ENCODE data around the gene PCLO.

Gene PCLO

DNA sequence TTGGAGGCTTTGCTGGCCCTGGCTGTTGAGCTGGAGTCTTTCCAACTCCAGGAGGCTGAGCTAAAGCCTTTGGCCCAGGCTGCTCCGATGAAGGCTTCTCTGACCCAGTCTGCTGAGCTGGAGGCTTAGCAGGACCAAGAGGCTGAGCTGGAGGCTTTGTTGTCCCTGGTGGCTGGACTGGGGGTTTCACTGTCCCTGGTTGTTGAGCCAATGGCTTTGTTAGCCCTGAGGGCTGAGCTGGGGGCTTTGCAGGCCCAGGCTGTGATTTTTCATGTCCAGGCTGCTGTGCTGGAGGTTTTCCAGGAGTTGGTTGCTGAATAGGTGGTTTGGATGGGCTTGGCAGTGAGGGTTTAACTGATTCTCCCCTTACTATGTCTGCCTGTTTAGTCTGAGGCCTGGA lies 7.3 kb downstream of the PCLO start:
- no peak for ATAC-seq (replicated peaks)
- DNase-seq = no peak
- Mint-ChIP-seq H3K9me3 (peaks cover 3 to 6% of the 10 kb centered on the region in 2 donors), H3K27ac (no peak overlapping the region), H3K36me3 (no peaks in the 10 kb centered on the region), H3K4me3 (no peak overlapping the region), H3K4me1 (no peaks in the 10 kb centered on the region), H3K27me3 (peaks cover 0 to 3% of the 10 kb centered on the region in 2 donors)

GRCh38 chr7:83153419-83153818 lies 9.3 kb downstream of the PCLO start:
- H3K4me1 Mint-ChIP-seq = no peaks in the 10 kb centered on the region
- no peaks in the 10 kb centered on the region for H3K36me3 Mint-ChIP-seq
- H3K27ac Mint-ChIP-seq = no peak overlapping the region
- H3K9me3 Mint-ChIP-seq = peaks cover 3 to 6% of the 10 kb centered on the region in 2 donors
- DNase-seq = no peak
- no peaks in the 10 kb centered on the region for H3K27me3 Mint-ChIP-seq
- ATAC-seq (replicated peaks) = no peak
- H3K4me3 Mint-ChIP-seq = no peak overlapping the region

GRCh38 chr7:83150310-83150709 lies 12.4 kb downstream of the PCLO start:
- peaks cover 3 to 4% of the 10 kb centered on the region in 2 donors for H3K9me3 Mint-ChIP-seq
- no peaks in the 10 kb centered on the region for H3K27me3 Mint-ChIP-seq
- H3K36me3 Mint-ChIP-seq = no peaks in the 10 kb centered on the region
- no peak overlapping the region for H3K4me3 Mint-ChIP-seq
- DNase-seq (no peak), ATAC-seq (replicated peaks) (no peak)
- no peak overlapping the region for H3K27ac Mint-ChIP-seq
- H3K4me1 Mint-ChIP-seq = no peaks in the 10 kb centered on the region

DNA sequence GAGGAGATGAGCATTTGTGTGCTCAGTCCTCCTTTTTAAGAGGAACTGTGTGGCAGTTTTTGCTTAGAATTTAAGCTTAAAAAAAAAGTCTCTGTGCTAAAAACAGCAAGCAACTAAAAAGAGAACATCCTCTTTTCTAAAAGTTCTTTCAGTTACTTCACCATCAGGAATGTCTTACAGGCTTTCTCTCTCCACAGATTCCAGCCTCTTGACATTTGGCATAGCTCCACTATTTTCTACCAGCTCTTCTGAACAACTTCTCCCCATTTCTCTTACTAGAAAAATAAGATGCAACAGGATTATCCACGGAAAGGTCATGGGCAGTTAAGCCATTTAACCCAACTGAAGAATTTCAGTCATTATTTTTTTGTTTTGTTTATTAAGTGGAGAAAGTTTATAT lies 13.2 kb downstream of the PCLO start:
- no peaks in the 10 kb centered on the region for H3K9me3 Mint-ChIP-seq
- DNase-seq (no peak), ATAC-seq (replicated peaks) (no peak)
- H3K4me1 Mint-ChIP-seq = no peaks in the 10 kb centered on the region
- no peak overlapping the region for H3K27ac Mint-ChIP-seq
- no peaks in the 10 kb centered on the region for H3K36me3 Mint-ChIP-seq
- no peak overlapping the region for H3K4me3 Mint-ChIP-seq
- H3K27me3 Mint-ChIP-seq = no peaks in the 10 kb centered on the region

- DNase-seq = no peak
- Mint-ChIP-seq H3K36me3 (no peaks in the 10 kb centered on the region), H3K9me3 (no peaks in the 10 kb centered on the region), H3K27me3 (no peaks in the 10 kb centered on the region), H3K4me3 (no peak overlapping the region), H3K27ac (no peak overlapping the region), H3K4me1 (no peaks in the 10 kb centered on the region)
- no peak for ATAC-seq (replicated peaks)
Measured at GRCh38 chr7:83148776-83149175, 13.9 kb downstream of the PCLO start.

GRCh38 chr7:83143107-83143506 lies 19.6 kb downstream of the PCLO start:
- H3K36me3 Mint-ChIP-seq = no peaks in the 10 kb centered on the region
- H3K9me3 Mint-ChIP-seq = no peaks in the 10 kb centered on the region
- ATAC-seq (replicated peaks) = no peak
- no peak overlapping the region for H3K4me3 Mint-ChIP-seq
- H3K27me3 Mint-ChIP-seq = no peaks in the 10 kb centered on the region
- H3K4me1 Mint-ChIP-seq = no peaks in the 10 kb centered on the region
- no peak overlapping the region for H3K27ac Mint-ChIP-seq
- no peak for DNase-seq

GRCh38 chr7:83142365-83142764 lies 20.3 kb downstream of the PCLO start:
- no peaks in the 10 kb centered on the region for H3K27me3 Mint-ChIP-seq
- H3K9me3 Mint-ChIP-seq = no peaks in the 10 kb centered on the region
- no peaks in the 10 kb centered on the region for H3K36me3 Mint-ChIP-seq
- H3K27ac Mint-ChIP-seq = no peak overlapping the region
- ATAC-seq (replicated peaks) (no peak), DNase-seq (no peak)
- no peak overlapping the region for H3K4me3 Mint-ChIP-seq
- no peaks in the 10 kb centered on the region for H3K4me1 Mint-ChIP-seq

GRCh38 chr7:83141927-83142326 lies 20.8 kb downstream of the PCLO start:
- H3K36me3 Mint-ChIP-seq = no peaks in the 10 kb centered on the region
- H3K9me3 Mint-ChIP-seq = no peaks in the 10 kb centered on the region
- DNase-seq (no peak), ATAC-seq (replicated peaks) (no peak)
- H3K4me1 Mint-ChIP-seq = no peaks in the 10 kb centered on the region
- no peak overlapping the region for H3K27ac Mint-ChIP-seq
- H3K27me3 Mint-ChIP-seq = no peaks in the 10 kb centered on the region
- H3K4me3 Mint-ChIP-seq = no peak overlapping the region

DNA sequence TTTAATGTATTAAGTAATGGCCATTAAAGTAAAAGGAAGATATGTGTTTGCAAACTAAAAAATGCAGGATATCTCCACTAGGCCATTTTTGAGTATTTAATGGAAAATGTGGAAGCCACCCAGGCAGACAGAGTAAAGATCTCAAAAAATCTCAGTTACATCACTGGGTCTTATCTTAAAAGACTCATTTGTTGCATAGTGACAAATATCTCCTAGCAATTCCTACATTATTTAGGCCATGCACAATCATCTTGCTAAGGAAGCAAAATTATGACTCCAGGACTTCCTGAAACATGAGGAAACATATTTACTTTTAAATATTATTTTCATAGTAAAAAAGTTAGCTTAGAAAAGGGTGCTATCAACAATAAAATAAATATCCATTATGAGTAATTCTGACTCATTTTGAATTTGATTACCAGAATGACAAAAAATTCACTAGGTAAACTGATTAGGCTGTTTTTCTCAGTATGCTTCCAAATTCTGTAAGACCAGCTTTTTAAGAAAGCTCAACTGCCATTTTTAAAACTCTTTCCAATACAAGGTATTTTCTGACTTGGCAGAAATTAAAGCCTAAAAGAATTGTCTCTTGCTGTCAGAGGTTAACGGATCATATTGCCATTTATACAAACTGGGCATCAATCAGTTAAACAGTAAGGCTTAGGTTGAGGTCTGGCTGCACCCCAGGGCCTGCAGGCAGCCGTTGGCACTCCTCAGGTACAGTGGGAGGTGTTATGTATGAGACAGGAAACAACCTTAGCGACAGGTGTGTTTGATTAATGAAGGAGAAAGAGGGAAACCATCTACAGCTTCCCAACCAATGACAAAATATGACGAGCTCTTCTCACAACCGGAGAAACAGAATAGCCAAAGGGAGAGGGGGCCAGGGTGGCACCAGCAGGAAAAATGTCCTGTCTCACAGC lies 31.8 kb downstream of the PCLO start:
- DNase-seq (no peak), ATAC-seq (replicated peaks) (no peak)
- Mint-ChIP-seq H3K9me3 (peaks cover 0 to 2% of the 10 kb centered on the region in 2 donors), H3K27ac (no peak overlapping the region), H3K4me1 (no peaks in the 10 kb centered on the region), H3K36me3 (no peaks in the 10 kb centered on the region), H3K27me3 (no peaks in the 10 kb centered on the region), H3K4me3 (no peak overlapping the region)

- ATAC-seq (replicated peaks) (no peak), DNase-seq (no peak)
- Mint-ChIP-seq H3K4me1 (no peaks in the 10 kb centered on the region), H3K27me3 (no peaks in the 10 kb centered on the region), H3K9me3 (peaks cover 0 to 2% of the 10 kb centered on the region in 2 donors), H3K27ac (no peak overlapping the region), H3K4me3 (no peak overlapping the region), H3K36me3 (no peaks in the 10 kb centered on the region)
Measured at GRCh38 chr7:83130191-83130590, 32.5 kb downstream of the PCLO start.

- ATAC-seq (replicated peaks) (no peak), DNase-seq (no peak)
- Mint-ChIP-seq H3K27ac (no peak overlapping the region), H3K9me3 (peaks cover 7 to 12% of the 10 kb centered on the region in 2 donors), H3K27me3 (no peaks in the 10 kb centered on the region), H3K4me3 (no peak overlapping the region), H3K4me1 (no peaks in the 10 kb centered on the region), H3K36me3 (no peaks in the 10 kb centered on the region)
Measured at GRCh38 chr7:83119494-83119893, 43.2 kb downstream of the PCLO start.

DNA sequence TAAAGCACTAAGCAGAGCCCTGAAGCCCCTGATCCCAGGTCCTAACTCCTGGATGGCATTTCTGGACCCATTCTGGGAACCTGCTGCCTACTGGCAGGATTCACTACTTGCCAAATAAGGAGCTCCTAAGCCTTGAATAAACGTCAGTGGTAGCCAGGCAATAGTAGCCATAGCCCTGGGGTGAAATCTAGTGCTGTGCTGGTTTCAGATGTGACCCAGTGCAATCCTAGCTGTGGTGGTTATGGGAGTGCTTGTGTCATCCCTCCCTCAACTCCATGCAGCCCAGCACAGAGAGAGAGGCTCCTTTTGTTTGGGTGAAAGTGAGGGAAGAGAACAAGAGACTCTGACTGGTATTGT lies 43.7 kb downstream of the PCLO start:
- Mint-ChIP-seq H3K27me3 (no peaks in the 10 kb centered on the region), H3K4me3 (no peak overlapping the region), H3K27ac (no peak overlapping the region), H3K4me1 (no peaks in the 10 kb centered on the region), H3K9me3 (peaks cover 7 to 12% of the 10 kb centered on the region in 2 donors), H3K36me3 (no peaks in the 10 kb centered on the region)
- DNase-seq = no peak
- no peak for ATAC-seq (replicated peaks)

DNA sequence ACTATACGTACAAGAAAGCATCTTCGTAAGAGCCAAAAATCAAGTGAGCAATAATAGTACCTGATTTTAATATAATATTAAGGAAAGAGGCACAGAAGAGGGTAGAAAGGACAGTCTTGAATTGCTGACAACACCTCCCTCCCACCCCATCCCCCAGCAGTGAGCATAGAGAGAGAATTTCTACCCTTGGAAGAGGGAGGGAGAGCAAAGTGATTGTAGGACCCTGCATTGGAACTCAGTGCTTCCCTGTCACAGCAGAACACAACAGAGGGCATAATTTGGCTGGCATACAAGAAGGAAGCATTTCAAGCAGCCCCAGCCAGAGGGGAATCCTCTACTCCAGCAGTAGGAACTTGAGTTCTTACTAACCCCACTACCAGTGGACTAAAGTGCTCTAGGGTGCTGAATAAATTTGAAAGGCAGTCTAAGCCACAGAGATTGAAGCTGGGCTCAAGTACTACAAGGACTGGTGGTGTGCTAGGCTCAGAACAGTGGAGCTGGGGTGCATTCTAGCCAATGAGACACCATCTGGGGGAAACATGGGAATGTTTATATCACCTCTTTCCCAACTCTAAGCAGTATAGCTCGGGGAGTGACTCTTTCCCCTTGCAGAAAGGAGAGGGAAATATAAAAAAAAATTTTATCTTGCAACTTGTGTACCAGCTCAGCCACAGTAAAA lies 44.2 kb downstream of the PCLO start:
- Mint-ChIP-seq H3K27ac (no peak overlapping the region), H3K36me3 (no peaks in the 10 kb centered on the region), H3K4me1 (no peaks in the 10 kb centered on the region), H3K9me3 (peaks cover 7 to 12% of the 10 kb centered on the region in 2 donors), H3K27me3 (no peaks in the 10 kb centered on the region), H3K4me3 (no peak overlapping the region)
- DNase-seq (no peak), ATAC-seq (replicated peaks) (no peak)

- Mint-ChIP-seq H3K4me1 (no peaks in the 10 kb centered on the region), H3K27ac (no peak overlapping the region), H3K27me3 (no peaks in the 10 kb centered on the region), H3K4me3 (no peak overlapping the region), H3K36me3 (no peaks in the 10 kb centered on the region), H3K9me3 (peaks cover 7 to 12% of the 10 kb centered on the region in 2 donors)
- ATAC-seq (replicated peaks) (no peak), DNase-seq (no peak)
Measured at GRCh38 chr7:83117466-83117865, 45.2 kb downstream of the PCLO start.

GRCh38 chr7:83111391-83111790 lies 51.3 kb downstream of the PCLO start:
- Mint-ChIP-seq H3K9me3 (no peaks in the 10 kb centered on the region), H3K27ac (no peak overlapping the region), H3K36me3 (no peaks in the 10 kb centered on the region), H3K27me3 (no peaks in the 10 kb centered on the region), H3K4me1 (no peaks in the 10 kb centered on the region), H3K4me3 (no peak overlapping the region)
- DNase-seq = no peak
- ATAC-seq (replicated peaks) = no peak

All from stimulated activated naive B cell treated with anti-CD40 and anti-IgM and Interleukin-4, amounts not matched to agents 10 μg/mL and 1 μg/mL and 100 μg/mL, for 72 hours (primary cell).